H9 (cell line): ENCODE results near the gene ARHGAP22. TPM values are rescaled to one million over a fixed set of nuclear protein-coding genes. Genes with fewer than 3 reads are reported as not detected.

Source experiments
- DNase-seq: peaks from one replicate; pipeline ENCODE4 v3.0.0-alpha.2; 2017
- H2AFZ ChIP-seq: one replicate; pipeline ENCODE4 v1.6.1; 2013; ENCODE audit warnings: mild to moderate bottlenecking, low read length, control low read depth, moderate library complexity
- H2AK5ac ChIP-seq: 2 replicates; pipeline ENCODE4 v1.6.1; 2013; ENCODE audit warnings: low read length, control low read depth, mixed read lengths; ENCODE audit not compliant: insufficient read length
- H2BK120ac ChIP-seq: one replicate; pipeline ENCODE4 v1.6.1; 2013; ENCODE audit warnings: low read depth, mild to moderate bottlenecking, low read length, control low read depth, inconsistent platforms; ENCODE audit not compliant: poor library complexity, severe bottlenecking
- H2BK12ac ChIP-seq: 2 replicates; pipeline ENCODE4 v1.6.1; 2013; ENCODE audit warnings: low read length, control low read depth, mixed read lengths, low read depth; ENCODE audit not compliant: insufficient read length
- H2BK15ac ChIP-seq: 2 replicates; pipeline ENCODE4 v1.6.1; 2013; ENCODE audit warnings: low read depth, low read length, control low read depth
- H2BK20ac ChIP-seq: one replicate; pipeline ENCODE4 v1.6.1; 2013; ENCODE audit warnings: low read depth, mild to moderate bottlenecking, low read length, control low read depth, inconsistent platforms; ENCODE audit not compliant: poor library complexity, severe bottlenecking
- H2BK5ac ChIP-seq: 2 replicates; pipeline ENCODE4 v1.6.1; 2013; ENCODE audit warnings: low read length, control low read depth, mixed read lengths; ENCODE audit not compliant: insufficient read length
- H3K14ac ChIP-seq: 2 replicates; pipeline ENCODE4 v1.6.1; 2013; ENCODE audit warnings: low read length, control low read depth; ENCODE audit not compliant: insufficient read depth
- H3K18ac ChIP-seq: 2 replicates; pipeline ENCODE4 v1.6.1; 2013; ENCODE audit warnings: low read depth, mild to moderate bottlenecking, mixed read lengths, low read length, control low read depth; ENCODE audit not compliant: insufficient read length
- H3K23ac ChIP-seq: 2 replicates; pipeline ENCODE4 v1.6.1; 2013; ENCODE audit warnings: low read length, control low read depth, mixed read lengths, low read depth; ENCODE audit not compliant: insufficient read length
- H3K23me2 ChIP-seq: 2 replicates; pipeline ENCODE4 v1.6.1; 2013; ENCODE audit warnings: low read depth, mild to moderate bottlenecking, mixed read lengths, low read length, control low read depth; ENCODE audit not compliant: insufficient read length, poor library complexity, severe bottlenecking
- H3K27ac ChIP-seq: 2 replicates; pipeline ENCODE4 v1.5.1; 2013; ENCODE audit warnings: low read length, control low read depth, mixed read lengths, low read depth; ENCODE audit not compliant: insufficient read length
- H3K27me3 ChIP-seq: 2 replicates; pipeline ENCODE4 v1.6.1; 2013; ENCODE audit warnings: low read length, control low read depth, inconsistent platforms; ENCODE audit not compliant: insufficient read depth
- H3K4ac ChIP-seq: 2 replicates; pipeline ENCODE4 v1.6.1; 2013; ENCODE audit warnings: low read depth, mild to moderate bottlenecking, control low read depth, inconsistent platforms, low read length, moderate library complexity
- H3K4me1 ChIP-seq: 2 replicates; pipeline ENCODE4 v1.6.1; 2013; ENCODE audit warnings: low read length, control low read depth, inconsistent platforms; ENCODE audit not compliant: insufficient read depth
- H3K4me2 ChIP-seq: 2 replicates; pipeline ENCODE4 v1.6.1; 2013; ENCODE audit warnings: low read length, control low read depth, mixed read lengths; ENCODE audit not compliant: insufficient read length, insufficient read depth
- H3K56ac ChIP-seq: 2 replicates; pipeline ENCODE4 v1.6.1; 2013; ENCODE audit warnings: low read depth, mild to moderate bottlenecking, mixed read lengths, low read length, control low read depth; ENCODE audit not compliant: insufficient read length
- H3K79me1 ChIP-seq: 2 replicates; pipeline ENCODE4 v1.6.1; 2013; ENCODE audit warnings: low read depth, mild to moderate bottlenecking, moderate library complexity, low read length, control low read depth, inconsistent platforms; ENCODE audit not compliant: insufficient read depth, poor library complexity, severe bottlenecking
- H3K79me2 ChIP-seq: 2 replicates; pipeline ENCODE4 v1.6.1; 2013; ENCODE audit warnings: low read length, control low read depth, inconsistent platforms; ENCODE audit not compliant: insufficient read depth
- H3K9ac ChIP-seq: 2 replicates; pipeline ENCODE4 v1.6.1; 2013; ENCODE audit warnings: low read length, control low read depth, mixed read lengths; ENCODE audit not compliant: insufficient read length; ENCODE audit errors: extremely low read depth
- H3K9me3 ChIP-seq: one replicate; pipeline ENCODE4 v1.6.1; 2013; ENCODE audit warnings: low read depth, low read length, inconsistent platforms; ENCODE audit not compliant: control insufficient read depth
- H3T11ph ChIP-seq: one replicate; pipeline ENCODE4 v1.6.1; 2013; ENCODE audit warnings: mild to moderate bottlenecking, low read length, control low read depth, inconsistent platforms
- H4K20me1 ChIP-seq: one replicate; pipeline ENCODE4 v1.6.1; 2013; ENCODE audit not compliant: control insufficient read depth, insufficient read length, insufficient read depth
- H4K5ac ChIP-seq: 2 replicates; pipeline ENCODE4 v1.6.1; 2013; ENCODE audit warnings: low read depth, mild to moderate bottlenecking, mixed read lengths, low read length, control low read depth; ENCODE audit not compliant: insufficient read length
- H4K8ac ChIP-seq: replicated peaks from 2 replicates; pipeline ENCODE4 v1.6.1; 2013; ENCODE audit warnings: low read length, control low read depth, mixed read lengths, low read depth; ENCODE audit not compliant: insufficient read length
- H4K91ac ChIP-seq: 2 replicates; pipeline ENCODE4 v1.6.1; 2013; ENCODE audit warnings: low read depth, mild to moderate bottlenecking, moderate library complexity, mixed read lengths, low read length, control low read depth; ENCODE audit not compliant: insufficient read length
- H3K27ac Mint-ChIP-seq, 3 experiments: 2 replicates in 2 of 3; 3 replicates in 1 of 3; pipeline ENCODE4 v1.8.0; 2020 to 2021; ENCODE audit warnings: mixed read lengths in 3 of 3, mild to moderate bottlenecking in 1 of 3, moderate library complexity in 1 of 3
- H3K27me3 Mint-ChIP-seq: 2 replicates; pipeline ENCODE4 v1.8.0; 2021; ENCODE audit warnings: low read depth, mild to moderate bottlenecking, moderate library complexity, mixed read lengths
- H3K36me3 Mint-ChIP-seq, 3 experiments: 2 replicates in 2 of 3; 3 replicates in 1 of 3; pipeline ENCODE4 v1.8.0; 2020 to 2021; ENCODE audit warnings: low read depth in 3 of 3, mixed read lengths in 3 of 3; ENCODE audit not compliant: insufficient read depth in 1 of 3
- H3K4me1 Mint-ChIP-seq, 2 experiments: 2 replicates each; pipeline ENCODE4 v1.8.0; 2020; ENCODE audit warnings: mixed read lengths in 2 of 2
- H3K4me3 Mint-ChIP-seq, 2 experiments: 2 replicates in 1 of 2; 3 replicates in 1 of 2; pipeline ENCODE4 v1.8.0; 2020 to 2021; ENCODE audit warnings: mild to moderate bottlenecking in 2 of 2, mixed read lengths in 2 of 2, moderate library complexity in 1 of 2
- H3K9me3 Mint-ChIP-seq, 2 experiments: 2 replicates in 1 of 2; 3 replicates in 1 of 2; pipeline ENCODE4 v1.8.0; 2020; ENCODE audit warnings: mild to moderate bottlenecking in 2 of 2, mixed read lengths in 2 of 2, moderate library complexity in 1 of 2
- WGBS: extraction: QIAGEN DNeasy Blood & Tissue Kit; methylation state at CpG from one replicate; pipeline ENCODE4 v1.1.7; 2013; ENCODE audit warnings: missing lambda C conversion rate, low lambda C conversion rate, mixed read lengths; ENCODE audit not compliant: insufficient read length; ENCODE audit errors: extremely low coverage; 5-methylcytosine and 5-hydroxymethylcytosine counted together
- total RNA-seq: library from RNA; stranded (reverse); gene quantifications from 2 replicates; pipeline ENCODE4 v1.2.1, GENCODE V29; 2021
- TF ChIP-seq, protein P1 (sequence below): fragments of 200-600 bp; sonication (generic); conservative IDR thresholded peaks from 3 replicates; pipeline ENCODE4 v1.8.0; 2021; ENCODE audit warnings: antibody characterized with exemption, mild to moderate bottlenecking

Gene ARHGAP22
- total RNA-seq, 1 experiment from 2014 or later = 7.4 TPM

DNA sequence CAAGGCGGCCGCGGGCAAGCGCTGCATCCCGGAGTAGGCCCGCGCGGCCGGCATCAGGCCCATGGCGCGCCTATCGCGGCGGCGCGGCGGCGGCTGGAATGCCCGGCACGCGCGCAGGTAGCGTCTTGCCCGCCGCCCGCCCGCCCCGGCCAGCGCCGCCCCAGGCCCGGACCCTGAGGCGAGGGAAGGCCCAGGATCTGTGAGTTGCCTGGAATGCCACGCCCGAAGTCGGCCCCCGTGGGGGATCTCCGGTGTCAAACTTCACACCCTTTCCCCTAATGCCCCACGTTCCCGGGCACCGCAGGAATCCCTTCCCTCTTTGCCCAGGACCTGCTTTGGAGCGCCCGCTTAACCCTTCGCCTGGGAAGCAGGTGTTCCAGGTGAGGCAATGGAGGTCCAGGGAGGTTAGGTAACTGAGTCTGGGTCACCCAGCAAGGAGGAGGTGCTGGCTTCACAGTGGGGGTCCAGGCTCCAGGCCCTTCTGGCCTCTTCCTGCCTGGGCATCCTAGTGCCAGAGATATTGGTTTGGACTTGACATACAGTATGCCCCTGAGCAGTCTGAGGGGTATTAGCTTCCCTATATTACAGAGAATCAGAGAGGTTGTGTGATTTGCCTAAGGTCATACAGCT, 138.1 kb downstream of the ARHGAP22 start:
- peak; percentile 38 for DNase-seq
- Histone ChIP-seq H3K14ac (no peak overlapping the region), H2BK120ac (no peak overlapping the region), H3K18ac (no peak overlapping the region), H3K9ac (no peak overlapping the region), H4K91ac (no peak overlapping the region), H3K79me1 (no peaks in the 10 kb centered on the region), H3K23ac (no peak overlapping the region), H3K4me1 (peaks cover 11% of the 10 kb centered on the region), H3K27ac (no peak overlapping the region), H2AK5ac (no peak overlapping the region), H2BK5ac (no peak overlapping the region), H2AFZ (no peak overlapping the region), H2BK12ac (no peak overlapping the region), H4K5ac (no peak overlapping the region), H3K4ac (no peak overlapping the region), H3K9me3 (no peaks in the 10 kb centered on the region), H4K8ac (no peak overlapping the region), H3K23me2 (no peaks in the 10 kb centered on the region), H3K79me2 (no peaks in the 10 kb centered on the region), H2BK20ac (no peak overlapping the region), H3K56ac (no peak overlapping the region), H3K27me3 (no peaks in the 10 kb centered on the region; the same call in 1 of the 2 replicates), H4K20me1 (no peaks in the 10 kb centered on the region), H3K4me2 (no peak overlapping the region), H3T11ph (no peak overlapping the region), H2BK15ac (no peak overlapping the region)
- Mint-ChIP-seq H3K4me1 (peaks cover 28 to 33% of the 10 kb centered on the region in 2 experiments), H3K27me3 (no peaks in the 10 kb centered on the region), H3K4me3 (no peak overlapping the region), H3K27ac (no peak overlapping the region), H3K9me3 (no peaks in the 10 kb centered on the region), H3K36me3 (peaks cover 0 to 5% (median 0%) of the 10 kb centered on the region in 3 experiments; a peak in 1 of 7 replicates)
- no CpG with 5 or more reads among the region's 43 CpGs for whole genome bisulfite sequencing
- TF ChIP-seq, protein P1, sequence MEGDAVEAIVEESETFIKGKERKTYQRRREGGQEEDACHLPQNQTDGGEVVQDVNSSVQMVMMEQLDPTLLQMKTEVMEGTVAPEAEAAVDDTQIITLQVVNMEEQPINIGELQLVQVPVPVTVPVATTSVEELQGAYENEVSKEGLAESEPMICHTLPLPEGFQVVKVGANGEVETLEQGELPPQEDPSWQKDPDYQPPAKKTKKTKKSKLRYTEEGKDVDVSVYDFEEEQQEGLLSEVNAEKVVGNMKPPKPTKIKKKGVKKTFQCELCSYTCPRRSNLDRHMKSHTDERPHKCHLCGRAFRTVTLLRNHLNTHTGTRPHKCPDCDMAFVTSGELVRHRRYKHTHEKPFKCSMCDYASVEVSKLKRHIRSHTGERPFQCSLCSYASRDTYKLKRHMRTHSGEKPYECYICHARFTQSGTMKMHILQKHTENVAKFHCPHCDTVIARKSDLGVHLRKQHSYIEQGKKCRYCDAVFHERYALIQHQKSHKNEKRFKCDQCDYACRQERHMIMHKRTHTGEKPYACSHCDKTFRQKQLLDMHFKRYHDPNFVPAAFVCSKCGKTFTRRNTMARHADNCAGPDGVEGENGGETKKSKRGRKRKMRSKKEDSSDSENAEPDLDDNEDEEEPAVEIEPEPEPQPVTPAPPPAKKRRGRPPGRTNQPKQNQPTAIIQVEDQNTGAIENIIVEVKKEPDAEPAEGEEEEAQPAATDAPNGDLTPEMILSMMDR = no peak
